AG08396 (cell line): ENCODE results near the gene GMPPB.
A peak's percentile ranks its signal among the peaks of the same experiment; 100 is the strongest.
"Not testable (repeated sequence)": the region's sequence is repeated elsewhere in the genome, so short reads cannot be mapped to it uniquely, and the experiment has no call there.

Experiments used
- DNase-seq: peaks from one replicate; pipeline ENCODE4 v3.0.0; 2012; ENCODE audit warnings: low spot score, mixed read lengths

The GMPPB gene

DNA sequence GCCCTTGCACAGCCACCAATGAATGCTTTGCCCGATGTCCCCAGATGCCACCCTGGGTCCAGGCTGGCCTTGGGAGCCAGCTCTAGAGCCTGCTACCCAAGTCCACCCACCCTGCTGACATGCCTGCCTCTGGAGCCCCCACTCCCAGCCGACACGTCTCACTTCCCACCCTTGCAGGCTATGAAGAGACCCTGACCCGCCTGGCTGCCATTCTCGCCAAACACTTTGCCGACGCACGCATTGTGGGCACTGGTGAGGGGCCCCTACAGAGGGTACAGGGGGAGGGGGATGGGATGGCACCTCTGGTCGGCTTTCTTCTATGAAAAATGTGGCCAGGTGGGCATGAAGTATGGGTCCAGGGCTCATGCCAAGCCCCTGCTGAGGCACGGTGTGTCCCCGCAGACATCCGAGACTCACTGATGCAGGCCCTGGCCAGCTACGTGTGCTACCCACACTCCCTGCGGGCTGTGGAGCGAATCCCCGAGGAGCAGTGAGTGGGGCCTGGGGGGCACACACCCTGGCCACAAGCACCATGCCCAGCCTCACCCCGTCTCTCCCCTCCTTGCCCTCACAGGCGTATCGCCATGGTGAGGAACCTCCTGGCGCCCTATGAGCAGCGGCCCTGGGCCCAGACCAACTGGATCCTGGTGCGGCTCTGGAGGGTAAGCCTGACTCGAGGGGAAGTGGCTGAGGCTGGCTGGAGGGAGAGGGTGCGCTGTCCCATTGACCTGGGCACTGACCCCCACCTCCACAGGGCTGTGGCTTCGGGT lies 10.2 kb downstream of the GMPPB start:
- no peak for DNase-seq

- no peak for DNase-seq
Observed at GRCh38 chr3:49712631-49713317, 11.0 kb downstream of the GMPPB start.

GRCh38 chr3:49712166-49712565 lies 11.6 kb downstream of the GMPPB start:
- no peak for DNase-seq

DNA sequence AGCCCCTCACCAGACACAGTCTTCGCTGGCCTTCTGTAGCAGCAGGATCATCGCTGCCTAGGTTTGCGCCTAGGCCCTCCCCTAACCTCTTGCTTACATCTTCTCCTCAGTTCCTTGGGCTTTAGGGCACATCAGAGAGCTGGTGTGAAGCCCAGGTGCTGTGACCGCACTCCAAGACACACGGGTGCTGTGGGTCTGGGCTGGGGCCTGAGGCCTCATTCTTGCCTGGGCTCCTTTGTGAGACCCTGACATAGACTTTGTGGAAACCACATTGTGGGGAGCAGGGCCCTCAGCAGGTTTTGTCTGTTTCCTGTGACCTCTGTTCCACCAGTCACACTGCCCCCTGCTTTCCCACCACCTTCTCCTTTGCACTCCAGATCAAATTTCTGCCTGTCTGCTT lies 12.3 kb downstream of the GMPPB start:
- DNase-seq, result no peak

DNA sequence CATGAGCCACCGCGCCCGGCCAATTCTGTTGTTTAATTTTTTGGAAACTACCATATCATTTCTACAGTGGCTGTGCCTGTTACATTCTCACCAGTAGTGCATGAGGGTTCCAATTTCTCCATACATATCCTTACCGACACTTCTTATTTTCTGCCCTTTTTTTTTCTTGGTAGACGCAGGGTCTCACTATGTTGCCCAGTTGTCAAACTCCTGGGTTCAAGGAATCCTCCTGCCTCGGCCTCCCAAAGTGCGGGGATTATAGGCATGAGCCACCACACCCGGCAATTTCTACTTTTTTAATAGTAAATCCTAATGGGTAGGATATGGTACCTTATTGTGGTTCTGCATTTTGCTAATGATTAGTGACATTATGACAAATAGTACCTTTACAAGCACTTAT lies 13.9 kb downstream of the GMPPB start:
- no peak for DNase-seq

DNA sequence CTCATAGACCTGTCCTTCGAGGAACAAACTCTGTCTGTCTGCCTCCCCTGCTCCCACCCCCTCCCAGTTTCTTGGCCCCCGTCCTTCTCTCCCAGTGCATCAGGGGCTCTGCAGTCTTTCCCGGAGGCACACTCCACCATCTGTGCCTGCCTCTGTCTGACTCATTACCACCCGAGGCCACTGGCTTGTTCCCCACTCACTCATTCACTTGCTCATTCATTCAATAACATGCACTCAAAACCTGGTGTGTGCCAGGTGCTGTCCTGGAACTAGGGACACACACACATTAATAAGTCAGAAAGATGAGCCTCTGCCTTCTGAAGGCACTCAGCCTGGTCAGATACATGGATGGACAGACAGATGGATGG lies 16.7 kb downstream of the GMPPB start:
- no peak for DNase-seq

DNA sequence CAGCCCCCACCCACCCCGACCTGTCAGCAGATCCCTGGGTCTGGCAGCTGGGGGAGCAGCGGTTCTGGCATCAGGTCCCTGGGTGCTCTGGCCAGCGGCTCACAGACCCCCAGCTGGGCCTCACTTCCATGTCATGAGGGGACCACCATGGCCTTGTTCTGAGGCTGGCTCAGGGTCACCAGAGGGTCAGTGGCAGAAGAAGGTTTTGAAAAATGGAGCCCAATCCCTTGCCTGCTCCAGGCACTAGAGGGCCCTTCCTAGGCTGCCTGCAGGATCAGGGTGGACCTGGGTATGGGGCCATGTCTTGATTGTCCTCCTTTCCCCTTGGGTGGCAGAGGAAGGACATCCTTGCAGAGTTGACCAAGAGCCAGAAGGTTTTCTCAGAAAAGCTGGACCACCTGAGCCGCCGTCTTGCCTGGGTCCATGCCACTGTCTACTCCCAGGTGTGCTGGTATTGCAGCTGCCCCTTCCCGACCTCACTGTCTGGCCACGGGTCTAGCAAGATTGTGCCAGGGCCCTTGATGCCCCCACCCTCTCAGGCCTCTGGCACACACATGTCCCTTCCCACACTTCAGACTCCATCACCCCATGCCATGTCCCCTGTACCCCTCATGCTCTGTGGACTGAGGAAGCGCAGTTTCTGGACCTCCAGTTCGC lies 17.2 kb downstream of the GMPPB start:
- DNase-seq, result no peak

DNA sequence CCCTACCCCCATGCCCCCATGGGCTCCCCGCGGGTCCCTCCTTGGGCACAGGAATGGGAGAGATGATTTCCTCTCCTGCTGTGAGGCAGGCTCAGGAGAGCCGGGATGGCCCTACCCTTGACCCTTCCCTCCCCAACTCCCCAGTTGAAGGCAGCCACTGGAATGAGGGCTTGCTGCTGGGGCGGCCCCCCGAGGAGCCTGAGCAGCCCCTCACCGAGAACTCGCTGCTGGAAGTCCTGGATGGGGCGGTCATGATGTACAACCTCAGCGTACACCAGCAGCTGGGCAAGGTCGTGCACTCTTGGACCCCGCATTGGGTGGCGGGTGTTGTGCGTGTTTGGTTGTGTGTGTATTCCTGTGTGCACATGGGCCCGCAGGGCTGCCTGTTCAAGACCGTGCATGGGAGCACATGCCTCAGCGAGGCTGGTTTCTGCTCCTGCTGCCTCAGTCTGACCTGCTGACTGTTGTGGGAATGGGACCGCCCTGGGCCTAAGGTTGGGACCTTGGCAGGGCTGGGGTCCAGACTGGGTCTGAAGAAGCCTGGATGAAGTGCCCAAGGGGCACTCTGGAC lies 18.3 kb downstream of the GMPPB start:
- no peak for DNase-seq

- DNase-seq, result no peak
Observed at GRCh38 chr3:49704629-49705028, 19.1 kb downstream of the GMPPB start.

DNA sequence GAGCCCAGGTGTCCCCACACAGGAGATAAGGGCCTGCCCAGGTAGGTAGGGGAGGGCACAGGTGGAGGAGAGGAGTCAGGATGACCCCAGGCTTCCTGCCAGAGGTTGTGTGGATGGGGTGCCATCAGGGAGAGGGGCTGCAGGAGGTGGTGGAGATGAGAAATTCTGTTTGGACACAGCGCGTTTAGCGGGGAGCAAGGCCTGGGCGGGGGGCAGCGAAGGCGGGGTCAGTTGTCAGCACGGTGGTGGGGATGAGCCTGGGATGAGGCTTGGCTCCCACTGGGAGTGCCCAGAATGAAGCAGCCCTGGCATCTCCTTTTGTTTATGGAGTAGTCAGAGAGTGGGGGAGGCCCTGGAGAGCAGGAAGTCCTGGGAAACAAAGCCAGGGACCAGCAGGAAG lies 19.8 kb downstream of the GMPPB start:
- no peak for DNase-seq

DNA sequence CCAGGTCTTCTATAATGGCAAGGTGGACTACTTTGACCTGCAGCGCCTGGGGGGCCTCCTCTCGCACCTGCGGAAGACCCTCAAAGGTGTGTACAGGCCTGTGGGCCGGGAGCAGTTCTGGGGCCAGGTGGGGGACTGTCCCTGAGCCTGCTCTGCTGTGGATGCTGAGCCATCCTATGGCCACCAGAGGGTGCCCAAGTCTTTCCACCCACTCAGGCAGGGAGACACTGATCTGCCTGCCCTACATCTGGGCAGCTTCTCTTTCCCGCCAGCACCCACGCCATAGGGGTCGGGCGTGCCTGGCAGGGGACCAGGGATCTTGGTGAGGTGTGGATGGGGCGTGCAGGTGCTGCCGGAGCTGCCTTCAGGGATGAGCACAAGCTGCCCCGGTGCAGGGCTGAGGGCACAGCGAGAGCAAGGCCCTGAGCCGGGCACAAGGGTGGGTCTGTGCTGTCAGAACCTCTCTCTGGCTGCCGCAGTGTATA lies 20.3 kb downstream of the GMPPB start:
- DNase-seq, result peak; percentile 91

DNA sequence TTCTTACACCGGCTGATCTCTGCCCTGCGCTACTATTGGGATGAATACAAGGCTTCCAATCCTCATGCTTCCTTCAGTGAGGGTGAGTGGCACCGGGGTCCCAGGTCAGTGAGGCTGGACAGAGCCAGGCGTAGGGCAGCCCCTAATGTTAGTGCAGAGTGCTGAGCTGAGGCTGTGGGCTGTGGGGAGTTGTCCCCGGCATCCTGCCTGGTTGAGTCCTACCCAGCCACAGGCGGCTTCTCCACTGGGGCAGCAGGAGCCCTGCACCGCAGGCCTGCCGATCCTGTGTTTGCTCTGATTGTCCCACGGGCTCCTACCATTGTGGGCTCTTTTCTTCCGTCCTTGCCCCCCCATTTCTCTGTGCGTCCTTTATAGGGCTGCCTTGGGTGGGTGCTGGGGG lies 21.1 kb downstream of the GMPPB start:
- DNase-seq, result no peak

DNA sequence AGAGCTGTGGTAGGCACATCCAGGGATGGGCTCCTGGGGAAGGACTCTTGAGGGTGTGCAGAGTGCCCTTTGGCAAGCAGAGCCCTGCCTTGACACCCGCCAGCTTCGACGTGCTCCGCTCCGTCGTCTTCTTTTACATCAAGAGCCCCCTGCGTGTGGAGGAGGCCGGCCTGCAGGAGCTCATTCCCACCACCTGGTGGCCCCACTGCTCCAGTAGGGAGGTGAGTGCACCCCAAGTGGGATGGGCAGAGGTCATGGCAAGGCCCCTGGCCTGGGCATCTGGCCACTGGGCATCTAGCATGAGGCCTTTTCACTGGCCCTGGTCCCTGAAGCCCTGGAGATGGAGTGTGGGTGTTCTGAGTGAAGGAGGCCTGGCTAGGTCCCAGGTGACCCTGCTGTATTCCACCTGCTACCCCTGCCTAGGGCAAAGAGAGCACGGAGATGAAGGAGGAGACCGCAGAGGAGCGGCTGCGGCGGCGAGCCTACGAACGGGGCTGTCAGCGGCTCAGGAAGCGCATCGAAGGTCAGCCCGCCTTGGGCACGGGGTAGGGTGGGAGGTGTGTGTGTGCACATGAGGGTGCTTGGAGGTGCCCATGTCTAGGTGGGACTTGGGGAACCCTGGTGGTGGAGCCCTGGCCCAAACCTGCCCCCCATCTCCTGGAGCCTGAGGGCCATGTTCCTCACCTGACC lies 22.2 kb downstream of the GMPPB start:
- peak; percentile 49 for DNase-seq

- DNase-seq, result no peak
Observed at GRCh38 chr3:49700453-49701128, 23.2 kb downstream of the GMPPB start.

GRCh38 chr3:49700014-49700413 lies 23.7 kb downstream of the GMPPB start:
- DNase-seq, result no peak

- no peak for DNase-seq
Observed at GRCh38 chr3:49699281-49699979, 24.3 kb downstream of the GMPPB start.

GRCh38 chr3:49695350-49696015 lies 28.3 kb downstream of the GMPPB start:
- DNase-seq, result not testable (repeated sequence)

DNA sequence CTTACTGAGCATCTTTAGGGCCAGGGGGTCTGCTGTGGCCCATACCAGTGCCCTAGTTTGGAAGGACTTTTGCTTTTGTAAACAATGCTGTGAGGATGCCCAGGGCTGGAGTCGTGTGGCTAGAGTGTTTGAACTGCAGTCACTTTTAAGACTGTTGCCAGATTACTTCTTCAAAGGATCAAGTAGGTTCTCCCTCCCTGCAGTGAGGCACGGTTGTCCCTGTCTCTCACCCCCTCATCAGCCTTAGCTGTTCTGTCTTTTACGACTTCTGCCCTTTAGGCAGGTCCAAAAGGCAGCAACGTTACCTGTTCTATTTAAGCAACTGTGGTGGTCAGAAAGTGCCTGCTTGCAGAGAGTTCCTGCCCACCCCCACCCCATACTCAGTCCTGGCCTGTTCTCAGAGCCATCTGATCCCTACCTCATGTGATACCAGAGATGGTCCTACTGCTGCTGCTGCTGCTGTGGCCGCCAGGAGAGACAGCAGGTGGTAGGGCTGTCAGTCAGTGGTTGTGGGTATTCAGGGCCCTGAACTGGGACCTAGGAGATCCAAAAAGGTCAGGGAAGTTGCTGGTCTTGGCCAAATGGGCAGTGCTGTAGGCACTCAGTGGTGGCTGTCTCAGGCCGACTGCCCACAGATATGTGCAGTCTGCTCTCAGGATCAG lies 29.2 kb downstream of the GMPPB start:
- not testable (repeated sequence) for DNase-seq

DNA sequence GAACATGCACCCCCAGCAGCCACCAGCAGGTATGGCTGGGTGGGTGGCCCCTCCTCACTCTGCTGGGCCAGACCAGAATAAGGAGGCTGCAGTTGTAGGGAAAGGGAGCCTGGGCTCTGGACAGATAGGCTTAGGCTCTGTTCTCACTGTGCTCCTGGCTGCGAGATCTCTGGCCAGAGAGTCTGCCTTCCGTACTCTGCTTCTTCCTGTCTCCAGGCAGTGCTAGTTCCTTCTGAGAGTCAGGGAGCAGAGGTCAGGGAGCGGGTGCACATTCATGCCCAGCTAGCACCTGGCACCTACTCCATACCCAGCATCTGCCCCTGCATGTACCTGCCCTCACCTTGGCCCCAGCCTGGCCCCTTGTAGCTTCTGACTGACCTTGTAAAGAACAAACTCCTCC lies 32.3 kb downstream of the GMPPB start:
- DNase-seq, result not testable (repeated sequence)

- DNase-seq, result not testable (repeated sequence)
Observed at GRCh38 chr3:49690856-49691255, 32.9 kb downstream of the GMPPB start.
